IPS DF 4.7 (cell line): ENCODE results near the gene DCTN2.

ENCODE experiments used
- DNase-seq: peaks from one replicate; pipeline ENCODE4 v3.0.0-alpha.2; 2013; ENCODE audit warnings: low spot score; ENCODE audit errors: extremely low read depth

DCTN2 gene

GRCh38 chr12:57550641-57551549 is 3.9 kb upstream of the DCTN2 start:
- DNase-seq = no peak

- DNase-seq = no peak
Observed at GRCh38 chr12:57549909-57550640, 3.1 kb upstream of the DCTN2 start, which contains the start of gene KIF5A. KIF5A (plus strand) TSS chr12:57550044; CDS start chr12:57550272, 228 bp downstream.

GRCh38 chr12:57549203-57549908 is 2.4 kb upstream of the DCTN2 start:
- DNase-seq = no peak

DNA sequence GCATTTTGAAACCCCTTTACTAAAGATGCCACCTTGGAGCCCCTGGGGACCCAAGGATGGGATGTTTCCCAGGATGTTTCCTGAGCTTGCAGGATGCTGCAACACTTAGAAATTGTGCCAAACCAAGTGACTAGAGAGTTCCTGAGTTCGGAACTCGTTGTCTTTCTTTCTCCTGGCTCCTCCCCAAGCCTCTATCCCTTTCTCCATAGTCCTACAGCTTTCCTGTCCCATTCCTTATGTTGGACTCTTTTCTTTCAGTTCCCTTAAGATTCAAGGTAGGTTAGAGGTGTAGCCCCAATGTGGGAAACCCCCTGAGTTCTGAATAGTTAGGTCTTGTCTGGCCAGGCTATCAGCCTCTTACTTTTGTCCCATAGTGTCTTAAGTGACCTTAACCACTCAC is 1.5 kb upstream of the DCTN2 start:
- DNase-seq = no peak

DNA sequence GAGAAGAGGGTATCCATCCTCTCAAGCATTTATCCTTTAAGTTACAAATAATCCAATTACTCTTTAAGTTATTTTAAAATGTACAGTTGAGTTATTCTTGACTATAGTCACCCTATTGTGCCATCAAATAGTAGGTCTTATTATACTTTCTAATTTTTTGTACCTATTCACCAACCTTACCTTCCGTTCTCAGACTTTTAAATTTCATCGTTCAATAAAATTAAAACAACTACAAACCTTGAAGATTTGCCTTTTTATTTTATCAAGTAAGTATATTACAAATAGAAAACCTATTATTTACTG is 972 bp upstream of the DCTN2 start:
- DNase-seq = no peak

DNA sequence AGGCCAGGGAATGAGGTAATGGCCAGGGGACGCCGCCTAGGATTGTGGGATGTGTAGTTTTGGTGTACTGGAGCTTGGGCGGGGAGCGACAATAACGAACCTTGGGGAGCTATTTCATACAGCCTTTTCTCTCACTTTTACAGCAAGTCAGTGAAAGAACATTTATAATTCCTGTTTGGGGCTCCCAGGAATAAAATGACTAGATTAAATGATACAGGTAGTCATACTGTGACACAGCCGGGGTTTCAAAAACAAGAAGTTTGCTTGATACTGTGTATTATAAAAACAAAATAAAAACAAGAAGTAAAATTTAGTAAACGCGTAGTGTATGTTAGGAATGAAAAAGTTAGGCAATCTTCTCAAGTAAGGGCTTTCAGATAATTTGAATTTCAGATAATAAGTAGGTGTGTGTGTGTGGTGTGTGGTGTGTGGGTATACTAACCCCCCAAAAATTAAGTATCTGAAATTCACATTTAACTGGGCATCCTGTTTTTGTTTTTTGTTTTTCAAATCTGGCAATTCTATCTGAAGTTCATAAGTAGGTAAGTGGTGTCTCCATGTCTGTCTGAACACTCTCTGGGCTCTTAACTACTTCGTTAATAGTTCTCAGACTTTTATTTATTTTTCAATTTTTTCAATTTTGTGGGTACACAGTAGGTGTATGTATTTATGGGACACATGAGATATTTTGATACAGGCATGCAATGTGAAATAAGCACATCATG is 458 bp upstream of the DCTN2 start:
- DNase-seq = no peak

GRCh38 chr12:57545809-57546437 is 1.1 kb downstream of the DCTN2 start:
- DNase-seq = no peak

DNA sequence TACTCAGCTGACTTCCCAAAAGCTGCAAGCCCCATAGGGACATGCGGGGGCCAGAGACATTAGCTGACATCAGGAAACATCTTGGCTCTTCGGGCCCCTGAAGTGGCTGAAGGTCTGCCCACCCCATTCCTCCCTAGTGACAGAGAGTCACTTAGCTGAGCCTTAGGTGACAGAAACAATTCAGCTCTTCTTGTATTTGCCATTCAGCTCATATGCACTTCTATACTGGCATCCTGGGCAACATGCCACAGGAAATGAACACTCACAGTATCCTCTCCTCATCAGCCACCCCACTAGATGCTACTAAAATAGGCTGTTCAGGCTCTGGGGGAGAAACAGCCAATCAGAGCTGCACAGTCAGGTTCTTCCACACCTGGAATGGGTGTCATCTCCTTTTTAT is 3.4 kb downstream of the DCTN2 start:
- no peak for DNase-seq

GRCh38 chr12:57541717-57542116 is 5.3 kb downstream of the DCTN2 start:
- DNase-seq = no peak

- DNase-seq = no peak
Observed at GRCh38 chr12:57541001-57541400, 6.0 kb downstream of the DCTN2 start.

- no peak for DNase-seq
Observed at GRCh38 chr12:57539134-57539768, 7.7 kb downstream of the DCTN2 start.

DNA sequence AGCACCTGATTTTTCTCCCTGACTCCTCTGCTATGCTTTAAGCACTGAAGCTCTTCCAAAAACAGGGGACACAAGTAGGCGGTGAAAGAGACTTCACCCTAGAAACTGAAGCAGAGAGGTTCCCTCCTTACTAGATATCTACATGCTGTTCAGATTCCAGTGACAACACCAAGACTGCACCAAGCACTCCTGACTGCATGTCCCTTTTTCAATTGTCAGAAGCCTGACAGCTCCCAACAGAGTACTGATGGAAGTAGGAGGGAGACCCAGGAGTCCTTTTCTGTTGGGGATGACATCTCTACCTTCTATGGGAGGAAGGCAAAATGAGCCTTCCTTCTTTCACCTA is 10.4 kb downstream of the DCTN2 start:
- no peak for DNase-seq

DNA sequence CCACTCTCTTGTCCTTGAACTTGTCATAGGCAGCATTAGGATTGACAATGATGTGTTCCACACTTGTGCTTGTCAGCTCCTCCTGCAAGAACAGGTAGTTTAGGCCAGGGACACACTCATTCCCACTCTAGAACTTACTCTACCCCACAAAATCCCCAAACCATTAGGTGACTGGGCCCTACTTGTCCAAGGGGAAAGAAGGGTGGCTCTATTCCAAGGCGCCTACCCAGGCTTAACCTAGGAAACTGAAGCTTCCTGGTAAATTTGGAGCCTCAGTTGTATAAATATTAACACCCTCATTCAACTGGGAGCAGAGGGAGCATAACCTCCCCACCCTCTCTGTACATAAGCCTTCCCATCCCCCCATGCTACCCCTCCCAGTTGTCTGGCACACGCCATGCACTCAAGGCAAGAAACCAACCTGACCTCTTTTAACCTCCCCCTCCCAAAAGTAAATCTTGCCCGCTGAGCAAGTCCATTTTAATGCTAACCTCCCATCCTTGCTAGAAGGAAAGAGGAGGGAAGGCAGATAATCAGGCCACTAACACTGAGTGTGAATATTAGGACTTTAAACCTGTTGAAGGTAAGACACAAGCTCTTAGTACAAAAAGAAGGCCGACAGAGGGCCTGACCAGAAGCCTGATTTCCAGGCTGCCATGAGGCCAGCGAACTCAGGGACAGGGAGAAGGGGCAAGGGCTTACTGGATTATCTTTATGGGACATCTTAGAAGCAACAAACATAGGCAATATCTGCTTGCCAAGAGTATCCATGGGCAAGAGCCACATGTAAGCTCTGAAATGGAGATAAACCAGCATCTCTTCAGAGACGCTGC is 11.0 kb downstream of the DCTN2 start:
- DNase-seq = no peak

GRCh38 chr12:57534991-57535543 is 11.9 kb downstream of the DCTN2 start:
- no peak for DNase-seq

- DNase-seq = no peak
Observed at GRCh38 chr12:57534250-57534649, 12.7 kb downstream of the DCTN2 start.

GRCh38 chr12:57533108-57533507 is 13.9 kb downstream of the DCTN2 start:
- DNase-seq = no peak

GRCh38 chr12:57531836-57532235 is 15.2 kb downstream of the DCTN2 start:
- no peak for DNase-seq

- DNase-seq = no peak
Observed at GRCh38 chr12:57530396-57531142, 16.4 kb downstream of the DCTN2 start.

DNA sequence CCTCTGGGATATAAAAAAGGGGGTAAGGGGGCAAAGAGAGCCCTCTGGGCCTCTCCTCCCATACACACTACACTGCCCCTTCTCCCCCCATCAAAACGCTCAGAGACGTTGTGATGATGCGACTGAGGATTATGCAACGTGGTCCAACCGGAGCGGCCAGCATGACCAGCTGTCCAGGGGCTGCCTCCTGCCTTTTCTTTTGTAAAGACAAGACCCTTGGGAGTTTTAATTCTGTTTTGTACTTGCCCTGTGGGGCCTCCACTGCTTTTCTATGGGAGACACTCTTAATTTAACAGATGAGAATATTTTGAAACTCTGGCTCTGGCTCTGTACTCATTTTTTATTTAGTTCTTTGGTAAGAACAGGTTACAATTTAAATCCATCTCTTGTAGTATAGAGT is 17.2 kb downstream of the DCTN2 start:
- no peak for DNase-seq
